ENCODE measurements around the gene PDE4DIP. TPM values are rescaled to one million over a fixed set of nuclear protein-coding genes. Genes with fewer than 3 reads are reported as not detected.
"Not testable (repeated sequence)": the region's sequence is repeated elsewhere in the genome, so short reads cannot be mapped to it uniquely, and the experiment has no call there.

The PDE4DIP gene
- total RNA-seq, 2 experiments from 2014 or later, result 43.3 to 49.8 TPM

GRCh38 chr1:149064611-149065010 lies 220.4 kb downstream of the PDE4DIP start:
- H3K4me1 Mint-ChIP-seq; ATAC-seq (ENCODE audit: low read depth); DNase-seq; H3K27me3 Mint-ChIP-seq; H3K36me3 Mint-ChIP-seq; H3K4me3 Mint-ChIP-seq; POLR2A ChIA-PET; H3K27ac Mint-ChIP-seq; H3K9me3 Mint-ChIP-seq: not testable (repeated sequence)

- POLR2A ChIA-PET, result not testable (repeated sequence)
These were observed 231.4 kb downstream of the PDE4DIP start for GRCh38 chr1:149075505-149076127.

More at GRCh38 chr1:149075505-149076127, 231.4 kb downstream of the PDE4DIP start:
- H3K4me3 Mint-ChIP-seq; DNase-seq; H3K36me3 Mint-ChIP-seq; ATAC-seq (ENCODE audit: low read depth); H3K27ac Mint-ChIP-seq; H3K27me3 Mint-ChIP-seq; H3K9me3 Mint-ChIP-seq; H3K4me1 Mint-ChIP-seq: not testable (repeated sequence)

Other genes with a start within 250 kb of the PDE4DIP start
- 10 to 100 TPM; 16.8 to 17.3 TPM for gene NBPF14, start 248.4 kb upstream of the PDE4DIP start, total RNA-seq
- not detected for gene NUDT4B, start 95.7 kb upstream of the PDE4DIP start, total RNA-seq

Data from activated naive CD8-positive, alpha-beta T cell treated with anti-CD3 and anti-CD28 coated beads, Interleukin-2, amount 10 ng/mL, durations not matched to agents 7 days and 5 days (primary cell).